Measurements from ENCODE around the gene NCAPD2. TPM values are rescaled to one million over a fixed set of nuclear protein-coding genes. Genes with fewer than 3 reads are reported as not detected.
A peak's percentile ranks its signal among the peaks of the same experiment; 100 is the strongest.
"Not testable (repeated sequence)": the region's sequence is repeated elsewhere in the genome, so short reads cannot be mapped to it uniquely, and the experiment has no call there.

Gene NCAPD2
- total and polyA plus RNA-seq, 12 donors: 5.4 to 18.8 (median 12.2) TPM

DNA sequence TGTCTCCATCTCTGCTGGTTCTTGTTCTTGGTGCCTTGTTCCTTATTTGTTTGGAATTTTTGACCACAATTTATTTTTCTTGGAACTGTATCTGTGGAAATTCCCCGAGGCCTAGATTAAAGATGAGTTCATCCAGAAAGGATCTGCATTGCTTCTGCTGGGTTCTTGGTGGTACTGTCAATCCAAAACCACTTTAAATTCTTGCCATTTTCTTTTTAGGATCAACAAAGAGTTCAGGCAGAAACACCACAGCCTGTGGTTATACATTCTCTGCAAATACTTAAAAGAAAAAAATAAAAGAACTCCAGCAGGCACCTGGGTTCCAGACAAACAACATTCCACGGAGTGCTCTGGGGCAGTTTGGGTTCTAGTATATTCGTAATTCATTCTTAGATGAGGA lies 17.4 kb upstream of the NCAPD2 start:
- Histone ChIP-seq H3K4me3 (no peak overlapping the region), H3K27me3 (no peaks in the 10 kb centered on the region), H3K4me1 (peaks cover 0 to 6% (median under 1%) of the 10 kb centered on the region in 9 donors), H3K27ac (no peak overlapping the region), H3K36me3 (no peaks in the 10 kb centered on the region), H3K9me3 (no peaks in the 10 kb centered on the region)
- DNase-seq (no peak), ATAC-seq (peak in 1 of 8 donors; percentile 24)
- WGBS, 2 donors: 71 to 72% methylated on average over 3 of the region's 3 CpGs
- TF ChIP-seq, protein P1, sequence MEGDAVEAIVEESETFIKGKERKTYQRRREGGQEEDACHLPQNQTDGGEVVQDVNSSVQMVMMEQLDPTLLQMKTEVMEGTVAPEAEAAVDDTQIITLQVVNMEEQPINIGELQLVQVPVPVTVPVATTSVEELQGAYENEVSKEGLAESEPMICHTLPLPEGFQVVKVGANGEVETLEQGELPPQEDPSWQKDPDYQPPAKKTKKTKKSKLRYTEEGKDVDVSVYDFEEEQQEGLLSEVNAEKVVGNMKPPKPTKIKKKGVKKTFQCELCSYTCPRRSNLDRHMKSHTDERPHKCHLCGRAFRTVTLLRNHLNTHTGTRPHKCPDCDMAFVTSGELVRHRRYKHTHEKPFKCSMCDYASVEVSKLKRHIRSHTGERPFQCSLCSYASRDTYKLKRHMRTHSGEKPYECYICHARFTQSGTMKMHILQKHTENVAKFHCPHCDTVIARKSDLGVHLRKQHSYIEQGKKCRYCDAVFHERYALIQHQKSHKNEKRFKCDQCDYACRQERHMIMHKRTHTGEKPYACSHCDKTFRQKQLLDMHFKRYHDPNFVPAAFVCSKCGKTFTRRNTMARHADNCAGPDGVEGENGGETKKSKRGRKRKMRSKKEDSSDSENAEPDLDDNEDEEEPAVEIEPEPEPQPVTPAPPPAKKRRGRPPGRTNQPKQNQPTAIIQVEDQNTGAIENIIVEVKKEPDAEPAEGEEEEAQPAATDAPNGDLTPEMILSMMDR (IDR thresholded peaks at IDR 0.05): no peak
- intact Hi-C loops (cut with DNase I): loop anchor here in 1 of 10 donors (10.0 kb wide), 1 partner anchor 58 kb away; the partner anchor contains the start of gene GAPDH

DNA sequence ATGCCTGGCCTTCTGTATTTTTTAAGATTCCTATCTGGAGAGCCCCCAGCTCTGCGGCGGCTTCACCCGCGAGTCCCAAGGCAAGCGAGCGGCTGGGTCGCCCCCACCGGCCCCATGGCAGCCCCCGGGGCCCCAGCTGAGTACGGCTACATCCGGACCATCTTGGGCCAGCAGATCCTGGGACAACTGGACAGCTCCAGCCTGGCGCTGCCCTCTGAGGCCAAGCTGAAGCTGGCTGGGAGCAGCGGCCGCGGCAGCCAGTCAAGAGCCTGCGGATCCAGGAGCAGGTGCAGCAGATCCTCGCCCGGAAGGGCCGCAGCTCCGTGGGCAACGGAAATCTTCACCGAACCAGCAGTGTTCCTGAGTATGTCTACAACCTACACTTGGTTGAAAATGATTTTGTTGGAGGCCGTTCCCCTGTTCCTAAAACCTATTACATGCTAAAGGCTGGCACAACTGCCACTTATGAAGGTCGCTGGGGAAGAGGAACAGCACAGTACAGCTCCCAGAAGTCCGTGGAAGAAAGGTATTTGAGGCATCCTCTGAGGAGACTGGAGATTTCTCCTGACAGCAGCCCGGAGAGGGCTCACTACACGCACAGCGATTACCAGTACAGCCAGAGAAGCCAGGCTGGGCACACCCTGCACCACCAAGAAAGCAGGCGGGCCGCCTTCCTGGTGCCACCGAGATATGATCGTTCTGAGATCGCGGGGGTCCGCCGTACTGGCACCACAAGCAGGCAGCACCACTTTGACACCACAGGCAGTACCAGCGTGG lies 16.1 kb upstream of the NCAPD2 start:
- intact Hi-C loops (cut with DNase I): loop anchor here in 1 of 10 donors (10.0 kb wide), 1 partner anchor 57 kb away; the partner anchor contains the start of gene GAPDH
- ATAC-seq: peak in 3 of 8 donors; percentile 24 to 50 (median 37)
- H3K9me3 ChIP-seq, H3K36me3 ChIP-seq, H3K27me3 ChIP-seq, H3K4me3 ChIP-seq, H3K4me1 ChIP-seq, H3K27ac ChIP-seq, DNase-seq: not testable (repeated sequence)
- WGBS, 2 donors: 92 to 94% methylated on average over 37 of the region's 37 CpGs

DNA sequence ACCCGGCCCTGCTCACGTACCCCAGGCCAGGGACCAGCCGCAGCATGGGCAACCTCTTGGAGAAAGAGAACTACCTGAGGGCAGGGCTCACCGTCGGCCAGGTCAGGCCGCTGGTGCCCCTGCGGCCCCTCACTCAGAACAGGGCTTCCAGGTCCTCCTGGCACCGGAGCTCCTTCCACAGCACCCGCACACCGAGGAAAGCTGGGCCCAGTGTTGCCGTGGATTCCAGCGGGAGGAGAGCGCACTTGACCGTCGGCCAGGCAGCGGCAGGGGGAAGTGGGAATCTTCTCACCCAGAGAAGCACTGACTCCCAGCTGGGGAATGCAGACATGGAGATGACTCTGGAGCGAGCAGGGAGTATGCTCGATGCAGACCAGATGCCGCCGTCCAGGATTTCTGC lies 15.5 kb upstream of the NCAPD2 start:
- intact Hi-C loops (cut with DNase I): loop anchor here in 1 of 10 donors (10.0 kb wide), 1 partner anchor 56 kb away; the partner anchor contains the start of gene GAPDH

DNA sequence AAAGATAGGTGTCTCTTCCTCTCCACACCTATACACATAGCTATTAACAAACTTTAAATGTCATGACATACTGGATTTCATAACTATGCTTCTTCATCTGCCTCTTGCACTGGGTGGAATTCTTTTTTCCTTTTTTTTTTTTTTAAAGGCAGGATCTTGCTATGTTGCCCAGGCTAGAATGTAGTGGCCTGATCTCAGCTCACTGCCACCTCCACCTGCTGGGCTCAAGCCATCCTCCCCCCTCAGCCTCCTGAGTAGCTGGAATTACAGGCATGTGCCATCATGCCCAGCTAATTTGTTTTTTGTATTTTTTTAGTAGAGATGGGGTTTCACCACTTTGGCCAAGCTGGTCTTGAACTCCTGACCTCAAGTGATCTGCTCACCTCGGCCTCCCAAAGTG lies 5.7 kb upstream of the NCAPD2 start:
- ATAC-seq (no peak), DNase-seq (no peak)
- Histone ChIP-seq H3K4me1 (peaks cover 0 to 10% (median 8%) of the 10 kb centered on the region in 9 donors), H3K36me3 (peaks cover 0 to 15% (median 0%) of the 10 kb centered on the region in 9 donors), H3K27ac (no peak overlapping the region), H3K9me3 (no peaks in the 10 kb centered on the region), H3K27me3 (no peaks in the 10 kb centered on the region), H3K4me3 (no peak overlapping the region)
- 86 to 100% methylated on average over 1 of the region's 1 CpG for WGBS, 2 donors
- intact Hi-C loops (cut with DNase I): no loop called here
- TF ChIP-seq, protein P1 (IDR thresholded peaks at IDR 0.05): no peak

More for the DNA sequence above, 15.5 kb upstream of the NCAPD2 start:
- TF ChIP-seq, protein P1 (IDR thresholded peaks at IDR 0.05): no peak
- H3K27me3 ChIP-seq: no peaks in the 10 kb centered on the region
- no peak overlapping the region for H3K4me3 ChIP-seq
- H3K9me3 ChIP-seq: no peaks in the 10 kb centered on the region
- peak in 3 of 8 donors; percentile 18 to 30 (median 24) for ATAC-seq
- no peak for DNase-seq
- 79 to 87% methylated on average over 20 of the region's 20 CpGs for WGBS, 2 donors
- no peak overlapping the region for H3K27ac ChIP-seq
- peaks cover 0 to 6% (median 0%) of the 10 kb centered on the region in 9 donors for H3K4me1 ChIP-seq
- H3K36me3 ChIP-seq: no peaks in the 10 kb centered on the region

DNA sequence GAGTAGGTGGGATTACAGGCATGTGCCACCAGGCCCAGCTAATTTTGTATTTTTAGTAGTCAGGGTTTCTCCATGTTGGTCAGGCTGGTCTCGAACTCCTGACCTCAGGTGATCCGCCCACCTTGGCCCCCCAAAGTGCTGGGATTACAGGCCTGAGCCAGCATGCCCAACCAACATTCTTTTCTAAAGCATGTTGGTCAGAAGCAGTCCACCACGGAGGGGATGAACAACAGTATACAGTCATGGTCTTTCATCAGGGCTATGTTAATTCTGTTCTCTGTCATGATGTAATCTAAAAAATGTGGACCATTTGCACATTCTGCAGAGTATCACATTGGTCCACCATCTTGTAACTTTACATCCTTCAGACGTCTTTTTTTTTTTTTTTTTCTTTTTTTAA lies 4.5 kb upstream of the NCAPD2 start:
- Histone ChIP-seq H3K27ac (no peak overlapping the region), H3K27me3 (no peaks in the 10 kb centered on the region), H3K4me1 (peaks cover 0 to 15% (median 13%) of the 10 kb centered on the region in 9 donors), H3K9me3 (no peaks in the 10 kb centered on the region), H3K4me3 (no peak overlapping the region), H3K36me3 (peaks cover 0 to 15% (median 0%) of the 10 kb centered on the region in 9 donors)
- intact Hi-C loops (cut with DNase I): no loop called here
- TF ChIP-seq, protein P1 (IDR thresholded peaks at IDR 0.05): no peak
- 66% methylated on average over 4 of the region's 4 CpGs for WGBS, 2 donors
- ATAC-seq (no peak), DNase-seq (no peak)

DNA sequence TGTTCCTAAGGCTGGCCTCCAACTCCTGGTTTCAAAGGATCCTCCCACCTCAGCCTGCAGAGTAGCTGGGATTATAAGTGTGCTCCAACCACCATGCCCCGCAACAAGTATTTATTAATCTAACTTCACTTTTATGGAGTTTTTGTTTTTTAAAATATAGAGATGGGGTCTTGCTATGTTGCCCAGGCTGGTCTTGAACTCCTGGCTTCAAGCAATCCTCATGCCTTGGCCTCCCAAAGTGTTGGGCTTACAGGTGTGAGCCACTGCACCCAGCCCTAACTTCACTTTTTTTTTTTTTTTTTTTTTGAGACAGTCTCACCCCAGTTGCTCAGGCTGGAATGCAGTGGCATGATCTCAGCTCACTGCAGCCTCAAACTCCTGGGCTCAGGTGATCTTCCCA lies 3.2 kb upstream of the NCAPD2 start:
- DNase-seq: not testable (repeated sequence)
- intact Hi-C loops (cut with DNase I): loop anchor here in 4 of 10 donors (5.0 kb wide), 1 partner anchor 42 kb away; the partner anchor contains the start of gene GAPDH (in 4 of the 4)

More for the DNA sequence above, 3.2 kb upstream of the NCAPD2 start:
- not testable (repeated sequence) for ATAC-seq, H3K27me3 ChIP-seq, H3K9me3 ChIP-seq, H3K4me3 ChIP-seq, H3K27ac ChIP-seq
- Histone ChIP-seq H3K36me3 (peaks cover 0 to 19% (median 0%) of the 10 kb centered on the region in 9 donors), H3K4me1 (peaks cover 0 to 26% (median 25%) of the 10 kb centered on the region in 9 donors)
- 100% methylated on average over 1 of the region's 1 CpG for WGBS, 2 donors

All from heart right ventricle (tissue), 16 donors.